ENCODE measurements around the gene GDPD5. TPM values are rescaled to one million over a fixed set of nuclear protein-coding genes. Genes with fewer than 3 reads are reported as not detected.

GDPD5 gene
- total RNA-seq, 6 donors from 2014 or later = 5.7 to 34.6 (median 14.0) TPM

- TF ChIP-seq CTCF (IDR thresholded peaks at IDR 0.05) (no peak), POLR2AphosphoS5 (IDR thresholded peaks at IDR 0.05) (no peak), EP300 (IDR thresholded peaks at IDR 0.05) (no peak), POLR2A (IDR thresholded peaks at IDR 0.05) (no peak)
- H3K9me3 ChIP-seq = peaks cover 0 to 5% (median 0%) of the 10 kb centered on the region in 4 donors
- WGBS, 2 donors = 74 to 83% methylated on average over 16 of the region's 16 CpGs
- peak overlapping the region in 1 of 4 donors; percentile 69 for H3K27ac ChIP-seq
- peaks cover 8 to 27% (median 19%) of the 10 kb centered on the region in 4 donors for H3K4me1 ChIP-seq
- H3K27me3 ChIP-seq = peaks cover 0 to 13% (median 2%) of the 10 kb centered on the region in 4 donors
- ATAC-seq (ENCODE audit: low FRiP score in 2 of 2) (no peak), DNase-seq (no peak)
- H3K36me3 ChIP-seq = no peaks in the 10 kb centered on the region
- H3K4me3 ChIP-seq = peak overlapping the region in 3 of 4 donors; percentile 45 to 55 (median 47)
Observed at GRCh38 chr11:75428989-75429640, 96.6 kb downstream of the GDPD5 start.

- H3K4me1 ChIP-seq = peaks cover 8 to 27% (median 19%) of the 10 kb centered on the region in 4 donors
- 35 to 50% methylated on average over 23 to 30 of the region's 32 CpGs for WGBS, 2 donors
- ATAC-seq (ENCODE audit: low FRiP score in 2 of 2) = peak; percentile 94 to 96
Observed at GRCh38 chr11:75428281-75428724, 97.4 kb downstream of the GDPD5 start.

GRCh38 chr11:75427181-75427580 lies 98.6 kb downstream of the GDPD5 start:
- ATAC-seq (ENCODE audit: low FRiP score in 2 of 2) = no peak
- no peak for DNase-seq
- Histone ChIP-seq H3K4me3 (no peak overlapping the region), H3K27me3 (peaks cover 0 to 13% (median 2%) of the 10 kb centered on the region in 4 donors), H3K9me3 (peaks cover 0 to 5% (median 0%) of the 10 kb centered on the region in 4 donors), H3K27ac (no peak overlapping the region), H3K4me1 (peaks cover 8 to 27% (median 21%) of the 10 kb centered on the region in 4 donors), H3K36me3 (no peaks in the 10 kb centered on the region)
- no peak for TF ChIP-seq EP300 (IDR thresholded peaks at IDR 0.05)
- TF ChIP-seq CTCF (IDR thresholded peaks at IDR 0.05) = no peak
- no peak for TF ChIP-seq POLR2A (IDR thresholded peaks at IDR 0.05)
- TF ChIP-seq POLR2AphosphoS5 (IDR thresholded peaks at IDR 0.05) = no peak

More at GRCh38 chr11:75428281-75428724, 97.4 kb downstream of the GDPD5 start:
- H3K27ac ChIP-seq = peak overlapping the region in 3 of 4 donors; percentile 54 to 69 (median 64)
- H3K9me3 ChIP-seq = peaks cover 0 to 5% (median 0%) of the 10 kb centered on the region in 4 donors
- peaks cover 0 to 13% (median 2%) of the 10 kb centered on the region in 4 donors for H3K27me3 ChIP-seq
- H3K4me3 ChIP-seq = peak overlapping the region in 3 of 4 donors; percentile 32 to 47 (median 42)
- DNase-seq = peak; percentile 86 to 91
- H3K36me3 ChIP-seq = no peaks in the 10 kb centered on the region
- TF ChIP-seq POLR2AphosphoS5 (IDR thresholded peaks at IDR 0.05) = peak in 1 of 2 donors; percentile 54
- TF ChIP-seq POLR2A (IDR thresholded peaks at IDR 0.05) = peak in 3 of 4 donors; percentile 17 to 75 (median 45)
- TF ChIP-seq CTCF (IDR thresholded peaks at IDR 0.05) = no peak
- no peak for TF ChIP-seq EP300 (IDR thresholded peaks at IDR 0.05)

GRCh38 chr11:75426720-75427086 lies 99.0 kb downstream of the GDPD5 start:
- peaks cover 0 to 5% (median 0%) of the 10 kb centered on the region in 4 donors for H3K9me3 ChIP-seq
- H3K36me3 ChIP-seq = no peaks in the 10 kb centered on the region
- TF ChIP-seq POLR2A (IDR thresholded peaks at IDR 0.05) (no peak), POLR2AphosphoS5 (IDR thresholded peaks at IDR 0.05) (no peak), CTCF (IDR thresholded peaks at IDR 0.05) (no peak), EP300 (IDR thresholded peaks at IDR 0.05) (no peak)
- no peak for DNase-seq
- H3K27me3 ChIP-seq = peaks cover 0 to 13% (median 2%) of the 10 kb centered on the region in 4 donors
- 87 to 93% methylated on average over 5 of the region's 5 CpGs for WGBS, 2 donors
- ATAC-seq (ENCODE audit: low FRiP score in 2 of 2) = no peak
- H3K4me1 ChIP-seq = peaks cover 8 to 30% (median 23%) of the 10 kb centered on the region in 4 donors
- no peak overlapping the region for H3K27ac ChIP-seq
- no peak overlapping the region for H3K4me3 ChIP-seq
